NB4 (cell line): ENCODE measurements around the gene COL4A2.

Experiments
- POLR2A ChIP-seq: IDR thresholded peaks from 2 replicates; pipeline ENCODE4 v1.6.1; 2011; ENCODE audit warnings: mild to moderate bottlenecking; ENCODE audit not compliant: insufficient read length; ENCODE audit errors: extremely low read depth
- TF ChIP-seq, protein P1 (sequence below): IDR thresholded peaks from one replicate; pipeline ENCODE4 v1.5.1; 2012; ENCODE audit warnings: low read depth, low read length

DNA sequence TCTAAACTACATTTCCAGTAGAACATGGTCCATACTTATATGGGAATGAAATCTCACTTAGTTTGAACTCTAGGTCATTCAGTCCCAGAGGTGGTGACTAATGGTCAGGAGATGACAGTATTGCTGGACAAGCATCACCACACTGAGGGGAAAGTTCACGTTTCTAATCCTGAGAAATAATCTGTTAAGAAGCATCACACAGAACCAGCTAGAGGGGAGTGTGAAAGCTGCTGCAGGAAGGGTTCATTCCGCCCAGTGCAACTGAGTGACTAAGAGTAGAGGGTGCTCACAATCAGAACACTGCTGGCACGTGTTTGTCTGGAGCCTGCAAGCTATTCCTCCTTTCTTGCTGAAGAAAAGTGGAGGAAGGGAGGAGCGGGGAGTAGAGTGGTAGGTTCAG lies 2.8 kb upstream of the COL4A2 start:
- TF ChIP-seq, protein P1, sequence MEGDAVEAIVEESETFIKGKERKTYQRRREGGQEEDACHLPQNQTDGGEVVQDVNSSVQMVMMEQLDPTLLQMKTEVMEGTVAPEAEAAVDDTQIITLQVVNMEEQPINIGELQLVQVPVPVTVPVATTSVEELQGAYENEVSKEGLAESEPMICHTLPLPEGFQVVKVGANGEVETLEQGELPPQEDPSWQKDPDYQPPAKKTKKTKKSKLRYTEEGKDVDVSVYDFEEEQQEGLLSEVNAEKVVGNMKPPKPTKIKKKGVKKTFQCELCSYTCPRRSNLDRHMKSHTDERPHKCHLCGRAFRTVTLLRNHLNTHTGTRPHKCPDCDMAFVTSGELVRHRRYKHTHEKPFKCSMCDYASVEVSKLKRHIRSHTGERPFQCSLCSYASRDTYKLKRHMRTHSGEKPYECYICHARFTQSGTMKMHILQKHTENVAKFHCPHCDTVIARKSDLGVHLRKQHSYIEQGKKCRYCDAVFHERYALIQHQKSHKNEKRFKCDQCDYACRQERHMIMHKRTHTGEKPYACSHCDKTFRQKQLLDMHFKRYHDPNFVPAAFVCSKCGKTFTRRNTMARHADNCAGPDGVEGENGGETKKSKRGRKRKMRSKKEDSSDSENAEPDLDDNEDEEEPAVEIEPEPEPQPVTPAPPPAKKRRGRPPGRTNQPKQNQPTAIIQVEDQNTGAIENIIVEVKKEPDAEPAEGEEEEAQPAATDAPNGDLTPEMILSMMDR = no peak
- TF ChIP-seq POLR2A = no peak
